ENCODE measurements around the gene TPST1. TPM values are rescaled to one million over a fixed set of nuclear protein-coding genes. Genes with fewer than 3 reads are reported as not detected.

Gene TPST1
- total and polyA plus RNA-seq, 9 of the 15 experiments (the other 6 are each of a cell fraction or from before 2014, with no cell fraction given), result 0.15 to 2.2 (median 0.53) TPM

DNA sequence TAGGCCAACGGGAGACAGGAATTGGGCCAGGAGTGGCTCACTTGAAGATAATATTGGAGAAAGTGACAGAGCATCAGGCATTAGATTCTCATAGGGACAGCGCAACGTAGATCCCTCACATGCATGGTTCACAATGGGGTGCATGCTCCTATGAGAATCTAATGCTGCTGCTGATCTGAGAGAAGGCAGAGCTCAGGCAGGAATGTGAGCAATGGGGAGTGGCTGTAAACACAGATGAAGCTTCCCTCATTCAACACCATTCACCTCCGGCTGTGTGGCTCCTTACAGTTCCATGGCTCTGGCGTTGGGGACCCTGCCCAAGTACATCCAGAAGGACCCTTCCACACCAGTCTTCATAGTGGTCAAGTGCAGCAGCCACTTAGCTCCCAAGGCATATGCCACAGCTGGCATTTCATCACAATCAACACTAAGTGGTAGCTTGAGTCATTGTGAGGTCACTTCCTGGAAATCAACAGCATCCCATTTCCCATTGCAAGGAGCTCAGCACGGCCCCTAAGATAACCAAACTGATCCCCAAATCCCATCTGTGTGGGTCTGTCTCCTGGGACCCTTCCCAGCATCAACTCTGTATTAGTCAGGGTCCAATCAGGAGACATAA, 174.5 kb downstream of the TPST1 start:
- Histone ChIP-seq H3K27ac (ENCODE audit: extremely low read depth, low read depth, low read length) (no peak overlapping the region), H3K79me2 (ENCODE audit: control insufficient read depth, insufficient read depth, low read length) (no peaks in the 10 kb centered on the region), H4K20me1 (replicated peaks; ENCODE audit: control insufficient read depth, insufficient read depth, low read length) (no peaks in the 10 kb centered on the region), H3K27me3 (ENCODE audit: control insufficient read depth in 2 of 2, insufficient read depth in 2 of 2, low read length in 2 of 2) (no peaks in the 10 kb centered on the region), H2AFZ (ENCODE audit: low read depth, low read length) (no peak overlapping the region), H3K4me1 (replicated peaks in 1 of 2; ENCODE audit: control insufficient read depth in 2 of 2, insufficient read depth in 2 of 2, low read length in 2 of 2) (peaks cover 5 to 14% of the 10 kb centered on the region in 2 experiments; a peak in 3 of 5 replicates), H3K9ac (ENCODE audit: insufficient read depth in 1 of 2, low read depth in 2 of 2, low read length in 2 of 2) (no peak overlapping the region), H3K4me3 (no peak overlapping the region), H3K9me1 (ENCODE audit: control insufficient read depth, insufficient read depth, low read length) (no peaks in the 10 kb centered on the region), H3K4me2 (ENCODE audit: insufficient read depth, low read length) (no peak overlapping the region), H3K9me3 (replicated peaks; ENCODE audit: control insufficient read depth, insufficient read depth, low read depth, low read length) (no peaks in the 10 kb centered on the region; the same call in 1 of the 2 replicates), H3K36me3 (ENCODE audit: control insufficient read depth, insufficient read depth, low read length) (0 out of 3 replicates have a peak, but pooled peaks cover 7% of the 10 kb centered on the region)
- FAIRE-seq (no peak), DNase-seq (ENCODE audit: extremely low read depth in 1 of 4, low spot score in 3 of 4) (no peak), ATAC-seq (no peak)
- ChIA-PET CTCF (ENCODE audit: low intra/inter-chr PET ratio) (no interaction called here), POLR2A (interaction anchor here (1.5 to 1.9 kb wide), 3 partner anchors 8 to 16 kb away, joined by 4 to 10 read pairs (median 6); no protein-coding TSS in a partner anchor)
- intact Hi-C loops (cut with micrococcal nuclease) (loop anchor here (5.0 kb wide), 1 partner anchor 113 kb away; no protein-coding TSS in a partner anchor), in situ Hi-C loops (cut with MboI) (no loop called here)
- no TSS peak for BruUV-seq (replicated peaks)
- TF ChIP-seq ZZZ3 (IDR thresholded peaks at IDR 0.05), result no peak
- TF ChIP-seq BMI1 (IDR thresholded peaks at IDR 0.05; ENCODE audit: low read length), result no peak
- TF ChIP-seq YBX1 (IDR thresholded peaks at IDR 0.05), result no peak
- TF ChIP-seq SETDB1 (IDR thresholded peaks at IDR 0.05; ENCODE audit: low read length), result no peak
- no peak for TF ChIP-seq BHLHE40 (IDR thresholded peaks at IDR 0.05; ENCODE audit: low read length)
- TF ChIP-seq NONO (IDR thresholded peaks at IDR 0.05; ENCODE audit: low read depth in 2 of 2, low read length in 1 of 2), result no peak
- no peak for TF ChIP-seq ZKSCAN1 (IDR thresholded peaks at IDR 0.05; ENCODE audit: low read depth, low read length)
- TF ChIP-seq CBFB (CRISPR knock-in tag; IDR thresholded peaks at IDR 0.05), result no peak
- TF ChIP-seq LARP7 (IDR thresholded peaks at IDR 0.05), result no peak
- TF ChIP-seq, protein P1, sequence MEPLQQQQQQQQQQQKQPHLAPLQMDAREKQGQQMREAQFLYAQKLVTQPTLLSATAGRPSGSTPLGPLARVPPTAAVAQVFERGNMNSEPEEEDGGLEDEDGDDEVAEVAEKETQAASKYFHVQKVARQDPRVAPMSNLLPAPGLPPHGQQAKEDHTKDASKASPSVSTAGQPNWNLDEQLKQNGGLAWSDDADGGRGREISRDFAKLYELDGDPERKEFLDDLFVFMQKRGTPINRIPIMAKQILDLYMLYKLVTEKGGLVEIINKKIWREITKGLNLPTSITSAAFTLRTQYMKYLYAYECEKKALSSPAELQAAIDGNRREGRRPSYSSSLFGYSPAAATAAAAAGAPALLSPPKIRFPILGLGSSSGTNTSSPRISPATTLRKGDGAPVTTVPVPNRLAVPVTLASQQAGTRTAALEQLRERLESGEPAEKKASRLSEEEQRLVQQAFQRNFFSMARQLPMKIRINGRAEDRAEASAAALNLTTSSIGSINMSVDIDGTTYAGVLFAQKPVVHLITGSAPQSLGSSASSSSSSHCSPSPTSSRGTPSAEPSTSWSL (CRISPR knock-in tag; IDR thresholded peaks at IDR 0.05; ENCODE audit: borderline replicate concordance), result no peak
- no peak for TF ChIP-seq GTF2A2 (tag; IDR thresholded peaks at IDR 0.05)
- TF ChIP-seq ETV5 (CRISPR knock-in tag; IDR thresholded peaks at IDR 0.05; ENCODE audit: low read depth), result no peak
- no peak for TF ChIP-seq TRIM28 (IDR thresholded peaks at IDR 0.05)
- TF ChIP-seq CHCHD3 (CRISPR knock-in tag; IDR thresholded peaks at IDR 0.05), result no peak
- no peak for TF ChIP-seq HMG20A (CRISPR knock-in tag; conservative IDR thresholded peaks at IDR 0.05)
- WGBS (ENCODE audit: insufficient coverage, low coverage, missing lambda C conversion rate), result 81% methylated on average over 6 of the region's 6 CpGs

Measured in K562 (cell line).